CD4-positive, CD25-positive, alpha-beta regulatory T cell (primary cell): ENCODE measurements around the gene STK38. TPM values are rescaled to one million over a fixed set of nuclear protein-coding genes. Genes with fewer than 3 reads are reported as not detected.

Source experiments
- ATAC-seq, 2 donors: fragments of 150-1000 bp; cut with Tn5 transposase; one replicate each; pipeline ENCODE4 v1.10.0; 2021; ENCODE audit warnings: low read depth in 2 of 2, moderate number of reproducible peaks in 2 of 2, moderate library complexity in 1 of 2
- DNase-seq, 3 donors: peaks; one replicate each; pipeline versions ENCODE4 v3.0.0 to v3.0.0-alpha.2; 2012 to 2022; ENCODE audit warnings: mixed read lengths in 1 of 3
- H3K27ac ChIP-seq: one replicate; pipeline ENCODE4 v1.7.0; 2013; ENCODE audit warnings: mild to moderate bottlenecking, low read length; ENCODE audit not compliant: insufficient read depth, poor library complexity, severe bottlenecking
- H3K27me3 ChIP-seq: one replicate; pipeline ENCODE4 v1.7.0; 2013; ENCODE audit warnings: low read length; ENCODE audit not compliant: control insufficient read depth, insufficient read depth
- H3K36me3 ChIP-seq: one replicate; pipeline ENCODE4 v1.7.0; 2013; ENCODE audit warnings: mild to moderate bottlenecking, low read length, moderate library complexity; ENCODE audit not compliant: control insufficient read depth, insufficient read depth
- H3K4me1 ChIP-seq: 2 replicates; pipeline ENCODE4 v1.7.0; 2013; ENCODE audit warnings: mild to moderate bottlenecking, low read length; ENCODE audit not compliant: insufficient read depth, control insufficient read depth, poor library complexity, severe bottlenecking
- H3K4me3 ChIP-seq: one replicate; pipeline ENCODE4 v1.7.0; 2013; ENCODE audit warnings: low read depth, mild to moderate bottlenecking, low read length, moderate library complexity
- H3K9me3 ChIP-seq, 2 experiments: 1 replicate in 1 of 2; 2 replicates in 1 of 2; pipeline ENCODE4 v1.7.0; 2013; ENCODE audit warnings: low read length in 2 of 2, mild to moderate bottlenecking in 1 of 2, moderate library complexity in 1 of 2; ENCODE audit not compliant: control insufficient read depth in 2 of 2
- H3K27ac Mint-ChIP-seq, 3 donors: one replicate each; pipeline ENCODE4 v1.8.0; 2020 to 2022; ENCODE audit warnings: mild to moderate bottlenecking in 3 of 3, mixed read lengths in 3 of 3, moderate library complexity in 2 of 3
- H3K27me3 Mint-ChIP-seq: one replicate; pipeline ENCODE4 v1.8.0; 2022; ENCODE audit warnings: mild to moderate bottlenecking, mixed read lengths
- H3K36me3 Mint-ChIP-seq: one replicate; pipeline ENCODE4 v1.8.0; 2020; ENCODE audit warnings: mixed read lengths
- H3K4me1 Mint-ChIP-seq, 4 donors: one replicate each; pipeline ENCODE4 v1.8.0; 2020 to 2022; ENCODE audit warnings: mixed read lengths in 4 of 4, mild to moderate bottlenecking in 1 of 4
- H3K4me3 Mint-ChIP-seq, 4 donors: one replicate each; pipeline ENCODE4 v1.8.0; 2020 to 2022; ENCODE audit warnings: mild to moderate bottlenecking in 4 of 4, mixed read lengths in 4 of 4, moderate library complexity in 3 of 4
- H3K9me3 Mint-ChIP-seq, 7 donors: one replicate each; pipeline ENCODE4 v1.8.0; 2020 to 2022; ENCODE audit warnings: mixed read lengths in 7 of 7, mild to moderate bottlenecking in 3 of 7, moderate library complexity in 2 of 7
- polyA plus RNA-seq, 4 donors: library from polyadenylated mRNA; unstranded; fragments of 300-500 nt; fragmentation: Illumina TruSeq; gene quantifications; one replicate each; pipeline ENCODE4 v1.2.3, GENCODE V29; 2021
- total RNA-seq: library from RNA; stranded (reverse); gene quantifications from one replicate; pipeline ENCODE4 v1.2.3, GENCODE V29; 2022

The STK38 gene
- total and polyA plus RNA-seq, 5 donors from 2014 or later: 92.8 to 126 (median 106) TPM

DNA sequence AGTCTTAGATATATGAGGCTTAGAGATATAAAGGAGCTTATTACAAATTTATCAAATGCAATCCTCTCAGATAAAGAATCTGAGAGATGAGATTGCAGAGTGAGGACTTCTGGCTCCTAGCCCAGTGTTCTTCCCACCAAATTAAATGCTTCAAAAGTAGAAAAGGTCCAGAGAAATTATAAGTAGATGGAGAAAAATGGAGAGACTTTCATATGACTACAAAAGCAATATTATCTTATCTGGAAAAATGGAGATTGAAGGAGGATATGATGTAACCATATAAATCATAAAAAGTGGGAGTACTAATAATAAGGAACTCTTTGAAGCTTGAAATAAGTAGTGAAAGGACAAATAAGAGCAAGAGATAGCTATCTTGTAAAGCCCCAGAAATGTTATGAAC, 101.7 kb downstream of the STK38 start:
- H3K27ac Mint-ChIP-seq: peak overlapping the region in 2 of 3 donors; percentile 76 to 98
- H3K9me3 Mint-ChIP-seq: peaks cover 0 to 4% (median 0%) of the 10 kb centered on the region in 7 donors
- DNase-seq (no peak), ATAC-seq (no peak)
- H3K36me3 Mint-ChIP-seq: peaks cover 17% of the 10 kb centered on the region
- peak overlapping the region; percentile 38 to 92 (median 58) for H3K4me3 Mint-ChIP-seq
- H3K4me1 Mint-ChIP-seq: peaks cover 34 to 78% (median 53%) of the 10 kb centered on the region in 4 donors
- Histone ChIP-seq H3K4me1 (peaks cover 55% of the 10 kb centered on the region), H3K36me3 (peaks cover 2% of the 10 kb centered on the region), H3K4me3 (peak overlapping the region; percentile 12), H3K9me3 (no peaks in the 10 kb centered on the region), H3K27me3 (no peaks in the 10 kb centered on the region), H3K27ac (no peak overlapping the region)
- no peaks in the 10 kb centered on the region for H3K27me3 Mint-ChIP-seq

GRCh38 chr6:36444470-36444869, 102.8 kb downstream of the STK38 start:
- Histone ChIP-seq H3K4me1 (peaks cover 51% of the 10 kb centered on the region), H3K27ac (no peak overlapping the region), H3K27me3 (no peaks in the 10 kb centered on the region), H3K36me3 (peaks cover under 1% of the 10 kb centered on the region), H3K9me3 (no peaks in the 10 kb centered on the region), H3K4me3 (peak overlapping the region; percentile 86)
- peak overlapping the region; percentile 64 to 98 (median 96) for H3K27ac Mint-ChIP-seq
- H3K4me3 Mint-ChIP-seq: peak overlapping the region; percentile 92 to 99 (median 97)
- ATAC-seq (no peak), DNase-seq (no peak)
- H3K9me3 Mint-ChIP-seq: peaks cover 0 to 4% (median 0%) of the 10 kb centered on the region in 7 donors
- H3K36me3 Mint-ChIP-seq: peaks cover 14% of the 10 kb centered on the region
- H3K27me3 Mint-ChIP-seq: no peaks in the 10 kb centered on the region
- peaks cover 30 to 70% (median 52%) of the 10 kb centered on the region in 4 donors for H3K4me1 Mint-ChIP-seq

Other genes with a start within 250 kb of the STK38 start
- not detected for gene BNIP5, start 210.6 kb downstream of the STK38 start, total RNA-seq
- gene BNIP5, start 210.6 kb downstream of the STK38 start, polyA plus RNA-seq: not detected
- 6.3 TPM for gene ETV7, start 159.8 kb downstream of the STK38 start, total RNA-seq
- 10 to 100 TPM in 2 of 4 donors, 1 to 10 TPM in 2; 5.3 to 16.1 (median 9.5) TPM for gene ETV7, start 159.8 kb downstream of the STK38 start, polyA plus RNA-seq
- gene PXT1, start 104.6 kb downstream of the STK38 start, total RNA-seq: 0.37 TPM
- under 1 TPM in 2 of 4 donors, not detected in 2; 0.08 to 0.09 TPM for gene PXT1, start 104.6 kb downstream of the STK38 start, polyA plus RNA-seq
- 41.7 TPM for gene KCTD20, start 104.5 kb downstream of the STK38 start, total RNA-seq
- gene KCTD20, start 104.5 kb downstream of the STK38 start, polyA plus RNA-seq: 10 to 100 TPM; 35.4 to 47.8 (median 40.1) TPM
- gene SRSF3, start 46.9 kb upstream of the STK38 start, total RNA-seq: 731 TPM
- gene SRSF3, start 46.9 kb upstream of the STK38 start, polyA plus RNA-seq: 100 to 1,000 TPM; 398 to 433 (median 407) TPM
- gene CDKN1A, start 131.2 kb upstream of the STK38 start, total RNA-seq: 115 TPM
- 1 to 10 TPM; 1.4 to 2.6 (median 1.5) TPM for gene CDKN1A, start 131.2 kb upstream of the STK38 start, polyA plus RNA-seq
- gene RAB44, start 150.3 kb upstream of the STK38 start, total RNA-seq: 0.27 TPM
- gene RAB44, start 150.3 kb upstream of the STK38 start, polyA plus RNA-seq: not detected